Activated B cell treated with CpG ODN at 0.5 μM for 24 hours (primary cell): ENCODE data around the gene MRM1. TPM values are rescaled to one million over a fixed set of nuclear protein-coding genes. Genes with fewer than 3 reads are reported as not detected.
A peak's percentile ranks its signal among the peaks of the same experiment; 100 is the strongest.

Experiments
- ATAC-seq: fragments of 200-7000 bp; cut with Tn5 transposase; one replicate; pipeline ENCODE4 v1.10.0; 2021; ENCODE audit warnings: low read depth, mild to moderate bottlenecking, moderate library complexity
- CTCF ChIA-PET: fragments of 350-600 bp; sonication (Branson Sonifier 250); formaldehyde crosslinking; loops from one replicate; lab custom pipeline; 2021; ENCODE audit warnings: antibody characterized with exemption; lab: Charles Lee
- POLR2A ChIA-PET: fragments of 350-600 bp; sonication (Branson Sonifier 250); formaldehyde crosslinking; loops from one replicate; lab custom pipeline; 2021; ENCODE audit warnings: antibody characterized with exemption; lab: Charles Lee
- DNase-seq: peaks from one replicate; pipeline ENCODE4 v3.0.0; 2022
- H3K27ac Mint-ChIP-seq: one replicate; pipeline ENCODE4 v1.8.0; 2020; ENCODE audit warnings: mixed read lengths
- H3K27me3 Mint-ChIP-seq: one replicate; pipeline ENCODE4 v1.8.0; 2021; ENCODE audit warnings: mixed read lengths
- H3K36me3 Mint-ChIP-seq: one replicate; pipeline ENCODE4 v1.8.0; 2021; ENCODE audit warnings: low read depth, mixed read lengths
- H3K4me1 Mint-ChIP-seq: one replicate; pipeline ENCODE4 v1.8.0; 2021; ENCODE audit warnings: mixed read lengths
- H3K4me3 Mint-ChIP-seq: one replicate; pipeline ENCODE4 v1.8.0; 2020; ENCODE audit warnings: mild to moderate bottlenecking, mixed read lengths
- H3K9me3 Mint-ChIP-seq: one replicate; pipeline ENCODE4 v1.8.0; 2020; ENCODE audit warnings: mixed read lengths
- intact Hi-C: fragments of 100-400 bp; cut with micrococcal nuclease; formaldehyde crosslinking; loops from one replicate; pipeline ENCODE4 v1.15.1; 2024
- total RNA-seq: library from RNA; stranded (reverse); gene quantifications from 2 replicates; pipeline ENCODE4 v1.2.3, GENCODE V29; 2022
- TF ChIP-seq, protein P1 (sequence below): fragments of 200-600 bp; IDR thresholded peaks from one replicate; pipeline ENCODE4 v1.8.0; 2022; ENCODE audit warnings: antibody characterized with exemption, mild to moderate bottlenecking

MRM1 gene
- total RNA-seq, 1 donor from 2014 or later = 15.6 TPM

DNA sequence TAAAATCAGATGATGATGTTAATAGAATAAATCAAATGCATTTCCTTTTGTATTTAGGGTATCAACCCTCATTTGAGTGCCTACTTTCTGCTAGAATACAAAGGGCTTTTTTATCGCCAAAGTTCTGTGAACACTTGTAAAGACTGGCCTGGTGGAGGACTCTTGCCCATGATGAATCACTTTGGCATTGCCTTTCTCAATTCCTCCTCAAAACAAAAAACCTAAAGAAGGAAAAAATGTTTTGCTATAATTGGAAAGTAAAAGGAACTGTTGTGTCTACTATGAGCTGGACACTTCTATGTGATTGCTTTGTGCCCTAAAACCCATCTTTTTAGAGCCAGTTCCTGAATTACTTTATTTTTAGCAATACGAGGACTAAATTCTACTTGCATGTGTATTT lies 22.7 kb upstream of the MRM1 start:
- H3K4me1 Mint-ChIP-seq = peaks cover 1% of the 10 kb centered on the region

DNA sequence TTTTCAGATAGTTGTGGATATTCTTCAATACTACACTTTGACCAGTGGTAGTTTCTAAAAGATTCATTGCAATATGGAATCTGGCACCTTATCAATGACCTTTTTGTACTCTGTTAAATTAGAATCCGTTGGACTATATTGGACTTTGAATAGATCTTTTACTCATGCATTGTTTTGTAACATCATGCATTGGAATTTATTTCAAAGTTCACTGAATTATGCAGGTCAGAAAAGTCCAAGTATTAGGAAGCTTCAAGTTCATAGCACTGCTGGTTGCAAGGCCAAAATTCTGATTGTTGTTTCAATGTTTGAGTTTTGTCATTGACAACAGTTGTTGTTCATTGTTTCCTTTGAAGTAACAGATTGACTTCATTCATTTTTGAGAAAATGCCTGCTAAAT lies 17.6 kb upstream of the MRM1 start:
- CTCF ChIA-PET = no interaction called here
- POLR2A ChIA-PET = no interaction called here
- TF ChIP-seq, protein P1, sequence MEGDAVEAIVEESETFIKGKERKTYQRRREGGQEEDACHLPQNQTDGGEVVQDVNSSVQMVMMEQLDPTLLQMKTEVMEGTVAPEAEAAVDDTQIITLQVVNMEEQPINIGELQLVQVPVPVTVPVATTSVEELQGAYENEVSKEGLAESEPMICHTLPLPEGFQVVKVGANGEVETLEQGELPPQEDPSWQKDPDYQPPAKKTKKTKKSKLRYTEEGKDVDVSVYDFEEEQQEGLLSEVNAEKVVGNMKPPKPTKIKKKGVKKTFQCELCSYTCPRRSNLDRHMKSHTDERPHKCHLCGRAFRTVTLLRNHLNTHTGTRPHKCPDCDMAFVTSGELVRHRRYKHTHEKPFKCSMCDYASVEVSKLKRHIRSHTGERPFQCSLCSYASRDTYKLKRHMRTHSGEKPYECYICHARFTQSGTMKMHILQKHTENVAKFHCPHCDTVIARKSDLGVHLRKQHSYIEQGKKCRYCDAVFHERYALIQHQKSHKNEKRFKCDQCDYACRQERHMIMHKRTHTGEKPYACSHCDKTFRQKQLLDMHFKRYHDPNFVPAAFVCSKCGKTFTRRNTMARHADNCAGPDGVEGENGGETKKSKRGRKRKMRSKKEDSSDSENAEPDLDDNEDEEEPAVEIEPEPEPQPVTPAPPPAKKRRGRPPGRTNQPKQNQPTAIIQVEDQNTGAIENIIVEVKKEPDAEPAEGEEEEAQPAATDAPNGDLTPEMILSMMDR = no peak

More for the DNA sequence above, 22.7 kb upstream of the MRM1 start:
- no peaks in the 10 kb centered on the region for H3K27me3 Mint-ChIP-seq
- H3K4me3 Mint-ChIP-seq = no peak overlapping the region
- H3K9me3 Mint-ChIP-seq = no peaks in the 10 kb centered on the region
- no peak overlapping the region for H3K27ac Mint-ChIP-seq
- intact Hi-C loops = no loop called here
- ChIA-PET CTCF (no interaction called here), POLR2A (no interaction called here)
- ATAC-seq (no peak), DNase-seq (no peak)
- TF ChIP-seq, protein P1 = no peak
- H3K36me3 Mint-ChIP-seq = peaks cover 77% of the 10 kb centered on the region

DNA sequence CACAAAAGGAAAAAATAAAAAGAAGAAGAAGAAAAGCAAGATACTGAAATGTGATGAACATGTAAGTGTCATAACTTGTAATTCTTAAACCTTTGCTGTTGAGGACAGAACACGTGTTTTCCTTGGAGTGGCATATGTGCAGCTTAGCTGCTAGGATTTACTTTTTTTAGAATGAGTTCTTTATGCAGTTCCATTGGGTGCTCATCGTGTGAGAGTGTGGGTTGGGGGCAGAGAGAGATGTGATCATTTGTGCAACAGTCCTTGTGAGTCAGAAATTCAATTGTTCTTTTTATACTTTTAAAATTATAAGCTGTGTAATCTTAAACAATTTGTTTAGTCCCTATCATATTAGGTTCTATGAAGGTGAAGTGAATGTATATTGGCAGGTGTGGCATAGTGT lies 15.2 kb upstream of the MRM1 start:
- H3K27me3 Mint-ChIP-seq = no peaks in the 10 kb centered on the region
- ChIA-PET POLR2A (interaction anchor here (1.3 kb wide), 1 partner anchor 17 kb away, joined by 3 read pairs; no protein-coding TSS in a partner anchor), CTCF (no interaction called here)
- TF ChIP-seq, protein P1 = no peak
- ATAC-seq = no peak
- peaks cover 69% of the 10 kb centered on the region for H3K36me3 Mint-ChIP-seq
- no peak overlapping the region for H3K4me3 Mint-ChIP-seq
- no peak overlapping the region for H3K27ac Mint-ChIP-seq
- peaks cover 2% of the 10 kb centered on the region for H3K4me1 Mint-ChIP-seq
- H3K9me3 Mint-ChIP-seq = no peaks in the 10 kb centered on the region
- no peak for DNase-seq
- intact Hi-C loops = no loop called here

More for the DNA sequence above, 17.6 kb upstream of the MRM1 start:
- Mint-ChIP-seq H3K4me1 (no peaks in the 10 kb centered on the region), H3K4me3 (no peak overlapping the region), H3K27me3 (no peaks in the 10 kb centered on the region), H3K36me3 (peaks cover 79% of the 10 kb centered on the region), H3K27ac (no peak overlapping the region), H3K9me3 (no peaks in the 10 kb centered on the region)
- ATAC-seq (no peak), DNase-seq (no peak)
- intact Hi-C loops = no loop called here

DNA sequence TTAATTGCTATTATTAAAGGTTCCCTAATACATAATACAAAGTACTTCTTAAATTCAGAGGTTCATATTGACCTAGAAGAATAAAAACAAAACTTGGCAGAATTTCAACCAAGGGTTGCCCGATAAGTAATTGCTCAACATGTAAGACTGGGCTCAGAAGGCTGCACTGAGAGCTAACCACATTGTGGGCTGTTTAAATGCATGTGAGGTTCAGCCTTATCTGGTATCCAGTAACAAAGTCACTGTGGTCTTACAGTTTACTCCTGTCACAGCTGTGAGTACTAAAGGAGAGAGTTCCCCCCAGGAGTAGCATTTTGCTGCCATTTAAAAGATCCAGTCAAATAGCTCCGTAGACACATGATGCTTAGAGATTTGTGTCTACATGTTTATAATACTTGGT lies 11.3 kb upstream of the MRM1 start:
- ChIA-PET POLR2A (no interaction called here), CTCF (interaction anchor here (0.9 kb wide), 2 partner anchors 12 to 13 kb away, joined by 3 to 7 read pairs; partner anchors contain the start of gene MRM1)
- intact Hi-C loops = loop anchor here (2.0 kb wide), 1 partner anchor 45 kb away; the partner anchor contains the start of gene GGNBP2
- ATAC-seq = no peak
- Mint-ChIP-seq H3K36me3 (peaks cover 43% of the 10 kb centered on the region), H3K4me1 (peaks cover 13% of the 10 kb centered on the region), H3K4me3 (no peak overlapping the region), H3K9me3 (no peaks in the 10 kb centered on the region), H3K27me3 (no peaks in the 10 kb centered on the region), H3K27ac (no peak overlapping the region)
- no peak for DNase-seq
- TF ChIP-seq, protein P1 = no peak

DNA sequence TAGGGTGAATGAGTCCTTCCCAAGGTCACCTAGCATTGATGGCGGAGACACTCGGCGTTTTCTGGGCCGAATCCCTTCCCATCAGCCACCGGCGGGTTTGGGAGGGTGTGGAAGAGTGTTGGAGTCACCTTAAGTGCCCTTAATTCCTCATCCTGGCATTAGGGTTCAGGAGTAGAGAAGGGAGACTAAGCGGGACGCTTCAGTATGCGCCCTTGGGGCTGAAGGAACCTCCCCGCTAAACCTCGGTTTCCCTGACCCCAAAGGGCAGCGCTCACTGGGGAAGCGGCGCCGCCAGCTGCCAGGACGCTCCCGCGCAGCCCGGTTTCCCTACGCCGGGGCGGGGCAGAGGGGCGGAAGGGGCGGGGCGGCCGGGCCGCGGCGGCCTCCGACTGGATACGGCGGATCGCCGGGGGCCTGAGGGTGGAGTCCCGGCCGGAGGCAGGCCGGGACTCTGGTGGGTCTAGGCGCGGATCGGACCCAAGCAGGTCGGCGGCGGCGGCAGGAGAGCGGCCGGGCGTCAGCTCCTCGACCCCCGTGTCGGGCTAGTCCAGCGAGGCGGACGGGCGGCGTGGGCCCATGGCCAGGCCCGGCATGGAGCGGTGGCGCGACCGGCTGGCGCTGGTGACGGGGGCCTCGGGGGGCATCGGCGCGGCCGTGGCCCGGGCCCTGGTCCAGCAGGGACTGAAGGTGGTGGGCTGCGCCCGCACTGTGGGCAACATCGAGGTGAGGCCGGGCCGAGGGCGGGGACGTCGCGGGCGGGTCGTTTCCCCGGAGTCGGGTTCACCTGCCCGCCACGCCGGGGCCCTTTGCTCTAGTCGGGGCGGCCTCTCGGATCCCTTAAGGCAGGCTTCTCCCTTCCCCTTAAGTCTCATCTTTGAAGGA lies 9.7 kb upstream of the MRM1 start, which contains the start of gene DHRS11:
Gene DHRS11 (plus strand): TSS at position 446 of the 882 bp plus-strand sequence. CDS start 131 bp downstream, at position 577.
- ChIA-PET POLR2A (interaction anchor here (0.8 to 1.9 kb wide), 3 partner anchors 9 to 10 kb away, joined by 3 to 13 read pairs (median 3); partner anchors contain the start of gene MRM1), CTCF (interaction anchor here (3.2 kb wide), 1 partner anchor 11 kb away, joined by 17 read pairs; the partner anchor contains the start of gene MRM1)
- intact Hi-C loops = loop anchor here (1.0 to 2.0 kb wide), 4 partner anchors 10 to 105 kb away; partner anchors contain the start of genes GGNBP2, MRM1 and ZNHIT3
- ATAC-seq (peak; percentile 96), DNase-seq (peak; percentile 76)
- TF ChIP-seq, protein P1 = no peak
- Mint-ChIP-seq H3K4me3 (peak within 1 kb of the TSS; percentile 78), H3K27ac (peak within 1 kb of the TSS; percentile 46), H3K9me3 (no peaks in the 10 kb centered on the region), H3K36me3 (peaks cover 31% of the 10 kb centered on the region), H3K4me1 (peaks cover 13% of the 10 kb centered on the region), H3K27me3 (no peaks in the 10 kb centered on the region)
